Tibial nerve (tissue), 4 donors: ENCODE data around the gene BOC.

Source experiments
- CTCF ChIP-seq, 5 experiments: fragments of 200-600 bp in 3 of 5; fragments of 450-650 bp in 2 of 5; sonication (generic) in 3 of 5; IDR thresholded peaks; one replicate each; pipeline ENCODE4 v1.5.1; 2016 to 2019; ENCODE audit warnings: antibody characterized with exemption in 5 of 5, mild to moderate bottlenecking in 3 of 5, moderate library complexity in 2 of 5
- EP300 ChIP-seq, 2 donors: sonication (generic); formaldehyde crosslinking; IDR thresholded peaks; one replicate each; pipeline ENCODE4 v1.6.1; 2017; ENCODE audit warnings: antibody characterized with exemption in 2 of 2, mild to moderate bottlenecking in 1 of 2
- POLR2A ChIP-seq, 2 donors: fragments of 450-650 bp; IDR thresholded peaks; one replicate each; pipeline ENCODE4 v1.6.1; 2017; ENCODE audit warnings: antibody characterized with exemption in 2 of 2, mild to moderate bottlenecking in 2 of 2, moderate library complexity in 2 of 2

- no peak for TF ChIP-seq CTCF (IDR thresholded peaks at IDR 0.05)
- TF ChIP-seq POLR2A (IDR thresholded peaks at IDR 0.05) = no peak
- TF ChIP-seq EP300 (IDR thresholded peaks at IDR 0.05) = no peak
Measured at GRCh38 chr3:113273011-113273410, 61.7 kb downstream of the BOC start.
